Suppressor macrophage treated with lipopolysaccharide for 4 hours (primary cell): ENCODE results near the gene FCMR.

ENCODE experiments used
- DNase-seq: peaks from one replicate; pipeline ENCODE4 v3.0.0-alpha.2; 2020

FCMR gene

DNA sequence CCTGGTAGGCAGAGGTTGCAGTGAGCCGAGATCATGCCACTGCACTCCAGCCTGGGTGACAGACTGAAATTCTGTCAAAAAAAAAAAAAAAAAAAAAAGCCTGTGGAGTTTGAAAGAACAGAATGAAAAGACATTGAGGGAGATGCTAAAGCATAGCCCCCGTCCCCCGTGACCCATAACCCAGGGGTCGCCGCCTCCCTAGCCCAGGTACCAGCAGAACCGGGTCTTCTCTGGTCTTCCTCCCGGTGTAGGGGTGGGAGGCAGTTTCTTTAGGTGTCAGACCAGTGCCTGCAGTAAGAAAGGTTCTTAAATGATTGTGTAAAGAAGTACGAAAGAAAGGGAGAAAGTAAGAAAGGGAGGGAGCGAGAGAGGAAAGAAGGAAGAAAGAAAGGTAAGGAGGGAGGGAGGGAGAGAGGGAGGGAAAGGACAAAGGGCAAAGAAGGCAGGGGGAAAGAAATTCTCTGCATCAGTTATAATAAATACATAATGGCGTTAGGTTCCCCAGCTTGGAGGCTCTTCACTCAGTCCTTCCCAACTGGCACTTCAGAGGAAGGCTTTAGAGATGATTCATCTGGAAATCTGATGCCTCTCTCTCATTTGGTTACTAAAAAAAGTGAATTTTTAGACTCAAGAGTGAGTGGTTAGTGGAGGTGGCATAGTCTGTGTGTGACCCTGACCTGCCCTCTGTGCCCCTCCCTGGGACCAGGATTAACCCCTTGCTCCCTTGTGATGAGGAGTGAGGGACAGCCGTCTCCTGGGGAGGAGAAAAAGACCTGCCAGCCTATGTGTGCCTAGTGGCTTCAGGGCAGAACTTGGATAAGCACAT, 23.4 kb downstream of the FCMR start:
- no peak for DNase-seq

GRCh38 chr1:206897175-206897574, 24.6 kb downstream of the FCMR start, which contains the start of gene IL24:
Gene IL24, plus strand, starts transcription at chr1:206897443. Its CDS starts 390 bp downstream, at chr1:206897833.
- no peak for DNase-seq

DNA sequence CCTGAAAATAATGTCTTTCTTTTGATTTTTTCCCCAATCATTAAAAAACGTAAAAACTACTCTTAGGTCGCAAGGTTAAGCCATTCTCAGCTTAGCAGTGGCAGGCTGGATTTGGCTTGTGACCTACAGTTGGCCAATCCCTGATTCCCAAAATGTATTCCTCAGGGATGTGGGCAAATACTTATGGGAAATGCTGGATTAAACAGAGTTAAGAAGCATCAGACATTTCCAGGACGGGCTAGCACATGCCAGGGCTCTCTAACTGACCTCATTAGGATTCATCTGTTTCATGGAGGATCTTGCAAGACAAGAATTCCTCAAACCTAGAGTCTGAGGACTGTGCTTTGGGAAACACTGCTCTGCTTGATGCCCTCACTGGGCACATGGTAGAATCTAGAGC, 25.5 kb downstream of the FCMR start:
- DNase-seq = no peak

- no peak for DNase-seq
Observed at GRCh38 chr1:206895837-206896242, 25.9 kb downstream of the FCMR start.

GRCh38 chr1:206895325-206895724, 26.4 kb downstream of the FCMR start:
- DNase-seq = no peak

DNA sequence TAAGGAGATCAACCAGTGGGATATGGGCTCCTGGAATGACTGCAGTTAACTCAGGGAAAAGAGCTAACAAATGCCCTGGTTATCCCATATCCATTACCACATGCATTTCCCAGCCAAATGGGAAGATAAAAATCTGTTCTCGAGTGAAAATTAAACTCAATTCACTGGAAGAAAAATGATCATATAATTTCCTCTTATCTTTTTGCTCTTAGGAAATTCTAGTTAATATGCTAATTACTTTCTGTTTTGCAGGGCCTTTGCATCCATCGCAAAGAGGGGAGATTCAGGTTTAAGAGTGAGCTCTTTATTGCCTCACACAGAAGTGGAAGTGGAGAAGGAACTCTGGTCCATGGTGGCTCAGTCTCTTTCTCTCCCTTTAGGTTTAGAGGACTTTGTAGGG, 28.4 kb downstream of the FCMR start:
- DNase-seq = no peak

- DNase-seq = no peak
Observed at GRCh38 chr1:206892351-206892984, 29.3 kb downstream of the FCMR start.

DNA sequence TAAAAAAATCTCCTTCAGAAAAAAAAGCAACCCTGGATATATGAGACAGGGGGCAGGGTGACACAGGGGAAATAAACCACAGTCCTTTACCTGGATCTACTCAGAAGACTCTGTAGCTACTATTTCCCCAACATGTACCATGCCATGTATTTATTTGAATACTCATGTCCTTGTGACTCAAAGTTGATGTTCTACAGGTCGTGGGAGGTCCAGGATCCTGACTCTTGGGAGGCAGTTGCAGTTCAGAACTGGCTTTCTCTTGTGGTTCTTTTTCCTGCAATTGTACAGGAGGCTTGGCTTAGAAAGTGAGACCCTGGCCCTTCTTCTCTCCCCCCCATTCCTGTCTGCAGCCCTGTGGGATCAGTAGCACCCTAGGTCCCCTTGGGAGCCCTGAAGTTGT, 30.3 kb downstream of the FCMR start:
- no peak for DNase-seq

DNA sequence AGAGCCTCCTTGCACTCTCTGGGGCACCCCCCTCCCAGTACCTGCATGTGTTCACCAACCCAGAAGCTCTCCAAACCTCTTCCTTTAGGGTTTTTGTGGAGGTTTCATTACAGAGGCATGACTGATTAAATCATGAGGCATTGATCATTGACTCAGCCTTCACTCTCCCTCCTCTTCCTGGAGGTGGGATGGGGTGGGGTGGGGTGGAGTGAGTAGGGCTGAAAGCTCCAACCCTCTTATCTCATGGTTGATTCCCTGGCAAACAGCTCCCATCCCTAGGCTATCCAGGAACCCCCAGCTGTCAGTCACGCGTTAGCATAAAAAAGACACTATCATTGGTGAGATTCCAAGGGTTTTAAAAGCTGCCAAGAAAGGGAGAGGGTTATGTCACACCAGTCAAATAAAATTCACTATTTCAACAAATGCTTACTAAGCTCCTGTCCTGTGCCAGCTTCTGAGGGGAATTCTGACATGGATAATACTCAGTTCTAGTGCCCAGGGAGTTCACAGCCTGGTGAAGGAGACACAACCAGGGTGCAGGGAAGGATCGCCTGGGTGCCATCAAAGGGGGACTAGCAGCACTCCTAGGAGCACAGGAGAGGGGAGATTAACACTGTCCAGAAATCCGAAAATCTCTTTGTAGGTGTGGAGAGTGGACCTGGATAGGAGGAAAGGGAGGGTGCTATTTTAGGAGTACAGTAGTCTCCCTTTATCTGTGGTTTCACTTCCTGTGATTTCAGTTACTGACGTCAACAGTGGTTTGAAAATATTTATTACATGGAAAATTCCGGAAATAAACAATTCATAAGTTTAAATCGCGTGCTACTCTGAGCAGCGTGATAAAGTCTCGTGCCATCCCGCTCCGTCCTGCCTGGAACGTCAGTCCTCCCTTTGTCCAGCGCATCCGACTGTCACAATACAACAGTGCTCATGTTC, 31.3 kb downstream of the FCMR start:
- DNase-seq = peak; percentile 89

- DNase-seq = no peak
Observed at GRCh38 chr1:206887701-206888100, 34.0 kb downstream of the FCMR start.

- DNase-seq = no peak
Observed at GRCh38 chr1:206886831-206887230, 34.9 kb downstream of the FCMR start.

DNA sequence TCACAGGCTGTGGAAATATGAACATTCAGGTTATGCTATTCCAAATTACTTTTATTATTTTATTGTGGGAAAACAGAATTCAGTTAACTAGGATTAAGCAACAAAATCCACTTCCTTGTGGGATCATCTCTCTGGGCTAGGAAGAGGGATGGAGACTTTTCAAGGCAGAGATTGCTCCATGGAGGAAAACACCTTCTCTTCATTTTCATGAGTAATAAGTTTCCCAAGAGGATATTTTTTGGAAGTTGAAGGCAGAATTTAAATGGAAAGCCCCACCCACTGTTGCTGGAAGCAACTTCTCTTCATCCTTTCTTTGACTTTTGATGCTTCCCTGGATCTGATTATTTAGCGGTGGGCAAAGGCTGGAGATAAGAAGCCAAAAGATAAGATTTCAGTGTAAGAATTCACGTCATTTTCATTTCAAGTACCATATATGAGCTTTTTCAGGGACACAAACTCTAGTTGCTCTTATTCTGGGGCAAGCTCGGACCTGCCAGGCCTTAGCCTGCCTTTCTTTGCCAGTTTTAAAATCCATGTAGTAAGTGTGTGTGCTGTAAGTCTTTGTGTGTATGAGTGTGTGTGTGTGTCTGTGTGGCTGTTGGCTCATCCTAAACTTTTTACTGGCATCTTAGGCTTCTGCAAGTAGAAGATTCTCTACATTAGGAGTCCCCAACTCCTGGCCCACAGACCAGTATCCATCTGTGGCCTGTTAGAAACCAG, 36.2 kb downstream of the FCMR start:
- DNase-seq = no peak

DNA sequence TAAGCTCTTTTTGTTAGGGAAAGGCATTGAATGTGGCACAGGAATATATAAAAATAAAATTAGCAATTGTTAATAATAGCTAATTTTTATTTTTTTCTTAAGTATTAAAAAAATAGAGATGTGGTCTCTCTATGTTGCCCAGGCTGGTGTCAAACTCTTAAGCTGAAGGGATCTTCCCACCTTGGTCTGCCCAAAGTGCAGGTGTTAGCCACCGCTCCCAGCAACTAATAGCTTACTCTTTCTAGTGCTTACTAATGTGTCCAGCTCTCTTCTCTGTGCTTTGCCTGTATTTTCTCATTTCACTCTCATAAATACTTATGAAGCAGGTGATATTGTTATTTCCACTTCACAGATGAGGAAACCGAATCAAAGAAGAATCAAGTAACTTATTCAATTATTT, 37.9 kb downstream of the FCMR start:
- no peak for DNase-seq

DNA sequence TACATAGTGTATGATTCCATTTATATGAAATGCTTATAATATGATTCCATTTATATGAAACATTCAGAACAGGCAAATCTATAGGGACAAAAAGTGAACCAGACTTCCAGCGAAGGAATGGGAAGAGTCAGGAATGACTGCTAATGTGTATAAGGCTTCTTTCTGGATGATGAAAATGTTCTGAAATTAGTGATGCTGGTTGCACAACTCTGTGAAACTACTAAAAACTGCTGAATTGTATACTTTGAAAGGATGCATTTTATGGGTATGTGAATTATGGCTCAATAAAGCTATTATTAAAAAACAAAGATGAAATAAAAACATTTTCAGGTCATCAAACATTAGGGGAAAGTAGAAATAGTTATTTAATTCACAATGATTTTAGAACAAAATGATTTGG, 38.6 kb downstream of the FCMR start:
- DNase-seq = no peak

- DNase-seq = no peak
Observed at GRCh38 chr1:206882555-206882954, 39.2 kb downstream of the FCMR start.

DNA sequence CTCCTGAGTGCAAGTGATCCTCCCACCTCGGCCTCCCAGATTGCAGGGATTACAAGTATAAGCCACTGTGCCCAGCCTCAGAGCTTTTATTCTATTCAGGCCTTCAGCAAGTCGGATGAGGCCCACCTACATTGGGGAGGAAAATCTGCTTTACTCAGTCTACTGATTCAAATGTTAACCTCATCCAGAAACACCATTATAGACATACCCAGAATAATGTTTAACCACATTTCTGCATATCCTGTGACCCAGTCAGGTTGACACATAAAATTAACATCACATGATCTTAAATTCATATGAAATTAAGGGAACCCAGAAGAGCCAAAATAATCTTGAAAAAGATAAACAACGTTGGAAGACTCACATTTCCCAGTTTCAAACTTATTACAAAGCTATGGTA, 41.4 kb downstream of the FCMR start:
- no peak for DNase-seq

- DNase-seq = no peak
Observed at GRCh38 chr1:206878456-206878855, 43.3 kb downstream of the FCMR start.

- no peak for DNase-seq
Observed at GRCh38 chr1:206875752-206876377, 45.9 kb downstream of the FCMR start.

- no peak for DNase-seq
Observed at GRCh38 chr1:206873603-206874188, 48.0 kb downstream of the FCMR start.

DNA sequence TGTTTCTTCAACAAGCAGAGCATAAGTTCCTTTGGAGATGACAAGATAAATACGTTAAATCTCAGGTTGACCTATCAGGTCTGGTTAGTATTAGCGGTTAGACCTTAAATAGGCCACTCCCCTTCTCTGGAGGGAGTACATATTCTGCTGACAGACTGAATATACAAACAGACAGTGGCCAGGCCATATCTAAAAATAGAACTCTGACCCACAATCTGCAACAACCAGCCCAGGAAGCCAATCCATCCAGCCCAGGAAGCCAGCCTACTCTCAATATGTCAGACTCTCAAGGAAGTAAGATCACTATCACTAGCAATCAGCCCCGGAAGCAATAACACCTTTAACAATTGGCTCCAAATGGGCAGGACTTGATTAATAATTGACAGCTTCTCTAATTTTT, 49.6 kb downstream of the FCMR start:
- no peak for DNase-seq

- no peak for DNase-seq
Observed at GRCh38 chr1:206868264-206868663, 53.5 kb downstream of the FCMR start.

GRCh38 chr1:206867716-206868115, 54.0 kb downstream of the FCMR start:
- no peak for DNase-seq
